HEK293T (cell line): Measurements from ENCODE around the gene TPX2.

Experiments
- ARNT ChIP-seq: fragments of 450-650 bp; IDR thresholded peaks from 2 replicates; pipeline ENCODE4 v1.6.1; 2017; ENCODE audit warnings: mild to moderate bottlenecking
- BHLHE40 ChIP-seq: fragments of 450-650 bp; IDR thresholded peaks from 2 replicates; pipeline ENCODE4 v1.6.1; 2016; ENCODE audit warnings: mild to moderate bottlenecking, moderate library complexity, borderline replicate concordance
- CTBP1 ChIP-seq: fragments of 450-650 bp; IDR thresholded peaks from 2 replicates; pipeline ENCODE4 v1.6.1; 2016; ENCODE audit warnings: borderline replicate concordance
- ELF4 ChIP-seq: fragments of 450-650 bp; IDR thresholded peaks from 2 replicates; pipeline ENCODE4 v1.6.1; 2017; ENCODE audit warnings: antibody characterized with exemption
- FOXA1 ChIP-seq: fragments of 450-650 bp; IDR thresholded peaks from 2 replicates; pipeline ENCODE4 v1.6.1; 2016; ENCODE audit warnings: mild to moderate bottlenecking
- FOXK2 ChIP-seq: fragments of 450-650 bp; IDR thresholded peaks from 2 replicates; pipeline ENCODE4 v1.6.1; 2016; ENCODE audit warnings: mild to moderate bottlenecking
- HDGF ChIP-seq: fragments of 450-650 bp; IDR thresholded peaks from 2 replicates; pipeline ENCODE4 v1.6.1; 2017; ENCODE audit warnings: antibody characterized with exemption, borderline replicate concordance
- L3MBTL2 ChIP-seq: fragments of 450-650 bp; conservative IDR thresholded peaks from 2 replicates; pipeline ENCODE4 v1.6.1; 2016; ENCODE audit warnings: mild to moderate bottlenecking
- LEF1 ChIP-seq: fragments of 450-650 bp; IDR thresholded peaks from 2 replicates; pipeline ENCODE4 v1.6.1; 2017; ENCODE audit warnings: mild to moderate bottlenecking, borderline replicate concordance
- NFRKB ChIP-seq: fragments of 450-650 bp; IDR thresholded peaks from 2 replicates; pipeline ENCODE4 v1.6.1; 2016; ENCODE audit warnings: mild to moderate bottlenecking, moderate library complexity
- PKNOX1 ChIP-seq: fragments of 450-650 bp; IDR thresholded peaks from 2 replicates; pipeline ENCODE4 v1.6.1; 2016
- SP1 ChIP-seq: fragments of 450-650 bp; IDR thresholded peaks from 2 replicates; pipeline ENCODE4 v1.6.1; 2017
- SUZ12 ChIP-seq: fragments of 450-650 bp; IDR thresholded peaks from 2 replicates; pipeline ENCODE4 v1.6.1; 2016; ENCODE audit warnings: mild to moderate bottlenecking
- ZNF384 ChIP-seq: fragments of 450-650 bp; IDR thresholded peaks from 2 replicates; pipeline ENCODE4 v1.6.1; 2016

DNA sequence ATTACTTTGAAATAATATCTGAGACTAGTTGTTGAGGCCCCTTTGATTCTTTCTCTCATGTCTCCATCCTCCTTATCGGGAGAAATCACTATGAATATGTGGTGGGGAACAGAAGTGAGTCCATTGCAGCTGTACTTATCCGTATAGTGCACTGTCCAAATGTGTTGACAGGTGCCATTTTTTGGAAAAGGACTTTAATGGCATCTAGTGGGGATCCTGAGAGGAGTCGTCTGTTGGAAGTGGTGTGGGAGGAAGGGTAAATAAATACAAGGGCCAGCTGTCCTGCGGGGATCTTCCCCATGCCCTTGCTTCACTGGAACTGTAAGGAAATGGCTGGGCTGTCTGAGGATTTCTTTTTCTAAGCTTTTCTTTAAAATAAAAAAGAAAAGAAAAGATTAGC lies 19.4 kb downstream of the TPX2 start:
- no peak for TF ChIP-seq BHLHE40
- TF ChIP-seq ELF4 = no peak
- TF ChIP-seq SP1 = no peak
- no peak for TF ChIP-seq ARNT
- TF ChIP-seq PKNOX1 = no peak
- TF ChIP-seq NFRKB = no peak
- TF ChIP-seq FOXA1 = no peak
- no peak for TF ChIP-seq LEF1
- no peak for TF ChIP-seq ZNF384
- no peak for TF ChIP-seq CTBP1
- TF ChIP-seq FOXK2 = no peak
- TF ChIP-seq L3MBTL2 = no peak
- TF ChIP-seq HDGF = no peak
- no peak for TF ChIP-seq SUZ12
